Activated T-helper 1 cell treated with anti-CD3 and anti-CD28 coated beads, Interleukin-12 subunit alpha, Interleukin-12 subunit beta, Interleukin-2, Interleukin-4 antibody, amounts not matched to agents 30 ng/mL and 10 ng/mL and 1 ng/mL, durations not matched to agents 14 hours and 24 hours and 36 hours (primary cell): ENCODE data around the gene WDTC1. TPM values are rescaled to one million over a fixed set of nuclear protein-coding genes. Genes with fewer than 3 reads are reported as not detected.

Experiments
- DNase-seq: peaks from one replicate; pipeline ENCODE4 v3.0.0; 2021; ENCODE audit warnings: low spot score
- H3K27ac Mint-ChIP-seq: one replicate; pipeline ENCODE4 v1.8.0; 2021; ENCODE audit warnings: mild to moderate bottlenecking, mixed read lengths
- H3K27me3 Mint-ChIP-seq: one replicate; pipeline ENCODE4 v1.8.0; 2022; ENCODE audit warnings: mild to moderate bottlenecking, moderate library complexity, mixed read lengths; ENCODE audit not compliant: insufficient read depth
- H3K36me3 Mint-ChIP-seq: one replicate; pipeline ENCODE4 v1.8.0; 2021; ENCODE audit warnings: low read depth, mixed read lengths
- H3K4me1 Mint-ChIP-seq: one replicate; pipeline ENCODE4 v1.8.0; 2021; ENCODE audit warnings: low read depth, mixed read lengths
- H3K4me3 Mint-ChIP-seq: one replicate; pipeline ENCODE4 v1.8.0; 2021; ENCODE audit warnings: mild to moderate bottlenecking, moderate library complexity, mixed read lengths
- H3K9me3 Mint-ChIP-seq: one replicate; pipeline ENCODE4 v1.8.0; 2021; ENCODE audit warnings: mixed read lengths
- intact Hi-C: fragments of 100-400 bp; cut with micrococcal nuclease; formaldehyde crosslinking; loops from one replicate; pipeline ENCODE4 v1.15.1; 2024
- total RNA-seq: library from RNA; stranded (reverse); gene quantifications from 2 replicates; pipeline ENCODE4 v1.2.3, GENCODE V29; 2022

WDTC1 gene
- total RNA-seq, 1 donor from 2014 or later, result 20.1 TPM

- intact Hi-C loops, result loop anchor here (5.0 kb wide), 1 partner anchor 256 kb away; no protein-coding TSS in a partner anchor
- DNase-seq, result no peak
- Mint-ChIP-seq H3K27me3 (no peaks in the 10 kb centered on the region), H3K27ac (no peak overlapping the region), H3K4me1 (peaks cover 4% of the 10 kb centered on the region), H3K36me3 (peaks cover 6% of the 10 kb centered on the region), H3K9me3 (no peaks in the 10 kb centered on the region), H3K4me3 (no peak overlapping the region)
Measured at GRCh38 chr1:27297903-27298302, 63.5 kb downstream of the WDTC1 start.

GRCh38 chr1:27298632-27299384, 64.4 kb downstream of the WDTC1 start:
- peaks cover 4% of the 10 kb centered on the region for H3K4me1 Mint-ChIP-seq
- H3K36me3 Mint-ChIP-seq, result peaks cover 6% of the 10 kb centered on the region
- no peak for DNase-seq
- H3K4me3 Mint-ChIP-seq, result no peak overlapping the region
- H3K27me3 Mint-ChIP-seq, result no peaks in the 10 kb centered on the region
- H3K27ac Mint-ChIP-seq, result peak overlapping the region; percentile 62
- intact Hi-C loops, result loop anchor here (5.0 kb wide), 1 partner anchor 257 kb away; no protein-coding TSS in a partner anchor
- H3K9me3 Mint-ChIP-seq, result no peaks in the 10 kb centered on the region

GRCh38 chr1:27299385-27300271, 65.2 kb downstream of the WDTC1 start:
- intact Hi-C loops, result loop anchor here (2.0 to 5.0 kb wide), 3 partner anchors 57 to 307 kb away; no protein-coding TSS in a partner anchor
- Mint-ChIP-seq H3K4me1 (peaks cover 4% of the 10 kb centered on the region), H3K36me3 (peaks cover 6% of the 10 kb centered on the region), H3K27ac (peak overlapping the region; percentile 62), H3K27me3 (no peaks in the 10 kb centered on the region), H3K4me3 (no peak overlapping the region), H3K9me3 (no peaks in the 10 kb centered on the region)
- DNase-seq, result no peak

- Mint-ChIP-seq H3K27ac (no peak overlapping the region), H3K4me1 (peaks cover 4% of the 10 kb centered on the region), H3K36me3 (peaks cover 6% of the 10 kb centered on the region), H3K4me3 (no peak overlapping the region), H3K27me3 (no peaks in the 10 kb centered on the region), H3K9me3 (no peaks in the 10 kb centered on the region)
- DNase-seq, result peak; percentile 61
- intact Hi-C loops, result loop anchor here (1.0 to 2.0 kb wide), 4 partner anchors 56 to 306 kb away; no protein-coding TSS in a partner anchor
Measured at GRCh38 chr1:27300341-27301051, 66.1 kb downstream of the WDTC1 start.

- no peak overlapping the region for H3K4me3 Mint-ChIP-seq
- no peak overlapping the region for H3K27ac Mint-ChIP-seq
- H3K36me3 Mint-ChIP-seq, result peaks cover 6% of the 10 kb centered on the region
- H3K9me3 Mint-ChIP-seq, result no peaks in the 10 kb centered on the region
- peaks cover 4% of the 10 kb centered on the region for H3K4me1 Mint-ChIP-seq
- intact Hi-C loops, result loop anchor here (1.0 to 2.0 kb wide), 4 partner anchors 56 to 306 kb away; no protein-coding TSS in a partner anchor
- no peaks in the 10 kb centered on the region for H3K27me3 Mint-ChIP-seq
- no peak for DNase-seq
Measured at GRCh38 chr1:27301052-27301422, 66.6 kb downstream of the WDTC1 start.

GRCh38 chr1:27301582-27302199, 67.3 kb downstream of the WDTC1 start:
- Mint-ChIP-seq H3K9me3 (no peaks in the 10 kb centered on the region), H3K4me3 (no peak overlapping the region), H3K4me1 (peaks cover 4% of the 10 kb centered on the region), H3K36me3 (peaks cover 6% of the 10 kb centered on the region), H3K27ac (no peak overlapping the region), H3K27me3 (no peaks in the 10 kb centered on the region)
- intact Hi-C loops, result loop anchor here (1.0 to 2.0 kb wide), 4 partner anchors 55 to 305 kb away; no protein-coding TSS in a partner anchor
- DNase-seq, result no peak

- intact Hi-C loops, result no loop called here
- Mint-ChIP-seq H3K27ac (no peak overlapping the region), H3K4me3 (no peak overlapping the region)
Measured at GRCh38 chr1:27302612-27303011, 68.2 kb downstream of the WDTC1 start.

GRCh38 chr1:27303509-27303908, 69.1 kb downstream of the WDTC1 start:
- Mint-ChIP-seq H3K27me3 (no peaks in the 10 kb centered on the region), H3K4me1 (peaks cover 4% of the 10 kb centered on the region), H3K4me3 (no peak overlapping the region), H3K36me3 (peaks cover 6% of the 10 kb centered on the region), H3K27ac (no peak overlapping the region), H3K9me3 (no peaks in the 10 kb centered on the region)
- intact Hi-C loops, result no loop called here
- no peak for DNase-seq

More at GRCh38 chr1:27302612-27303011, 68.2 kb downstream of the WDTC1 start:
- Mint-ChIP-seq H3K9me3 (no peaks in the 10 kb centered on the region), H3K4me1 (peaks cover 4% of the 10 kb centered on the region), H3K36me3 (peaks cover 6% of the 10 kb centered on the region), H3K27me3 (no peaks in the 10 kb centered on the region)
- no peak for DNase-seq

- peaks cover under 1% of the 10 kb centered on the region for H3K4me1 Mint-ChIP-seq
Measured at GRCh38 chr1:27306071-27306470, 71.6 kb downstream of the WDTC1 start.

GRCh38 chr1:27306892-27307761, 72.7 kb downstream of the WDTC1 start:
- intact Hi-C loops, result no loop called here
- no peak overlapping the region for H3K4me3 Mint-ChIP-seq
- H3K27me3 Mint-ChIP-seq, result no peaks in the 10 kb centered on the region
- H3K36me3 Mint-ChIP-seq, result no peaks in the 10 kb centered on the region
- no peaks in the 10 kb centered on the region for H3K4me1 Mint-ChIP-seq
- no peaks in the 10 kb centered on the region for H3K9me3 Mint-ChIP-seq
- DNase-seq, result no peak
- H3K27ac Mint-ChIP-seq, result no peak overlapping the region

More at GRCh38 chr1:27306071-27306470, 71.6 kb downstream of the WDTC1 start:
- H3K9me3 Mint-ChIP-seq, result no peaks in the 10 kb centered on the region
- no peaks in the 10 kb centered on the region for H3K36me3 Mint-ChIP-seq
- no peak overlapping the region for H3K4me3 Mint-ChIP-seq
- no peak overlapping the region for H3K27ac Mint-ChIP-seq
- H3K27me3 Mint-ChIP-seq, result no peaks in the 10 kb centered on the region
- intact Hi-C loops, result no loop called here
- DNase-seq, result no peak

- no peaks in the 10 kb centered on the region for H3K4me1 Mint-ChIP-seq
- no peaks in the 10 kb centered on the region for H3K9me3 Mint-ChIP-seq
- peaks cover 3% of the 10 kb centered on the region for H3K27me3 Mint-ChIP-seq
- DNase-seq, result no peak
- intact Hi-C loops, result no loop called here
- no peaks in the 10 kb centered on the region for H3K36me3 Mint-ChIP-seq
- no peak overlapping the region for H3K27ac Mint-ChIP-seq
- no peak overlapping the region for H3K4me3 Mint-ChIP-seq
Measured at GRCh38 chr1:27307874-27308598, 73.6 kb downstream of the WDTC1 start.
